Hippocampal formation (tissue), 2 donors: ENCODE results near the gene LTA4H.

ENCODE experiments used
- DNase-seq, 2 donors: peaks; one replicate each; lab custom pipeline; 2025; lab: John Stamatoyannopoulos, UW

The LTA4H gene

DNA sequence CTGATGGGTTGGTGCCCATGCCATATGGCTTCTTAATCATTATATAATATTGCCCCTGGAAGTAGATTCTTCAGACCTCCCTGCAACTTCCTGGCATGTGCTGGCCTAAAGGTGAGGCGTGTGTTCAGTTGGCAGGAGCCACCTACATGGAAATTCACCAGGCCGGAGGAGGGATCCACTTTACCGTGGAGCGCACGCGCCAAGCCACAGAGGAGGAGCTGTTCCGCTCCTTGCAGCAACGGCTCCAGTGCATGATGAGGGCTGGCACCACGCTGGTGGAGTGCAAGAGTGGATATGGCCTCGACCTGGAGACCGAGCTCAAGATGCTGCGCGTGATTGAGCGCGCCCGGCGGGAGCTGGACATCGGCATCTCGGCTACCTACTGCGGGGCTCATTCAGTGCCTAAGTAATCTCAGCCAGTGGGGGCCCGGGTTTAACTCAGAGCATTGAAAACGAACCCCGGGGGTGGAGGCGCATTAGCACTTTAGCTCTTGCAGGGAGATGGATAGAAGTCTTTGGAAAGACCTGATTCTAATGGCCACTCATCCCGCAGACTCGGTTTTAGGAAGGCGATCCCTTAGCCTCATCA is 78.7 kb downstream of the LTA4H start:
- no peak for DNase-seq

DNA sequence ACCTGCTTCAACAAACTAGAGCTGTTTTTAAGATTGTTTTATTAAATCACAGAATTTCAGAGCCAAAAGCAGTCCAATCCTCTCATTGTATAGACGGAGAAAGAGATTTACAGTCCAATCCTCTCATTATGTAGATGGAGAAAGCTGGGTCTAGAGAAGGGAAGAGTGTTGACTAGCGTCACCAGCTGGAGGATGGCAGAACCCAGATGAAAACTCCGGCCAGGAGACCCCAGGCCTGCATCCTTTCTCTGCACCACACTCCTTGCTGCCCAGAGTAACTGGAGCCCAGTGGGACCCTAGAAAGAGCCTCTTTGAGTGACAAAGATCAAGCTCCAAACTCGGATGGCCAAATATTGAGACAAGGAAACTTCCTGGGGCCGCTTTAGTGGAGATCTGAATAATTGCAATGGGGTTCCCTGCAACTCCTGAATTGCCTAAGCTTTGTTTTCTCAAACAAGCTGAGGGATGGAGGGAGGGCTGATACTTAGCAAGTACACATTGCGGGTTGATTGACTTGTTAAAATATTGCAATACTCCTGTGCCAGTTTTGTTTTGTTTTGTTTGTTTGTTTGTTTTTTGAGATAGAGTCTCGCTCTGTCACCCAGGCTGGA is 79.7 kb downstream of the LTA4H start:
- DNase-seq, result no peak

DNA sequence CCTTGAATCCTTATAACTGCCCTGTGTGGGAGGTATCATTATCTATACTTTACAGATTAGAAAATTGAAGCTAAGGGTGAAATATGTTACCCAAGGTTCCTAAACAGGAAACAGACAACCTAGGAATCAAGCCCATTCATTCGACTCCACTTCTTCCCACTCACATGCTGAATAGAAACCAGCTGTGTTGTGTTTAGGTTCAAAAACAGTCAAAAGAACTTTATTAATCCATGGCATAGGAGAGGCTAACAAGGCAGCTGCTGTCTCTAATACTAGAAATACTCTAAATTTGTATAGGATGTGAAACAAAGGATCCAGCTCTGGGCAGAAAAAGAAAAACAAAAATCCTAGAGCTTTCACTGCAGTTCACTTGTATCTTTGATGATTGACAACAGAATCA is 82.4 kb downstream of the LTA4H start:
- DNase-seq, result no peak

DNA sequence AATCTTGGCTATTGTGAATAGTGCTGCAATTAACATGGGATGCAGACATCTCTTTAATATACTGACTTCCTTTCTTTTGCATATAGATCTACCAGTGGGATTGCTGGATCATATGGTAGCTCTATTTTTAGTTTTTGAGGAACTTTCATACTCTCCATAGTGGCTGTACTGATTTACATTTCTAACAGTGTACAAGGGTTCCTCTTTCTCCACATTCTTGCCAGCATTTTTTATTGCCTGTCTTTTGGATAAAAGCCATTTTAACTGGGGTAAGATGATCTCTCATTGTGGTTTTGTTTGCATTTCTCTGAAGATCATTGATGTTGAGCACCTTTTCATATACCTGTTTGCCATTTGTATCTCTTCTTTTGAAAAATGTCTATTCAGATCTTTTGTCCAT is 83.9 kb downstream of the LTA4H start:
- no peak for DNase-seq
